GM12874 (cell line): ENCODE measurements around the gene PLEKHG2.

Experiments
- TF ChIP-seq, protein P1 (sequence below): IDR thresholded peaks from 2 replicates; pipeline ENCODE4 v1.5.1; 2011; ENCODE audit warnings: low read depth, mild to moderate bottlenecking, control low read depth, low read length, moderate library complexity; ENCODE audit not compliant: insufficient read depth

The PLEKHG2 gene

DNA sequence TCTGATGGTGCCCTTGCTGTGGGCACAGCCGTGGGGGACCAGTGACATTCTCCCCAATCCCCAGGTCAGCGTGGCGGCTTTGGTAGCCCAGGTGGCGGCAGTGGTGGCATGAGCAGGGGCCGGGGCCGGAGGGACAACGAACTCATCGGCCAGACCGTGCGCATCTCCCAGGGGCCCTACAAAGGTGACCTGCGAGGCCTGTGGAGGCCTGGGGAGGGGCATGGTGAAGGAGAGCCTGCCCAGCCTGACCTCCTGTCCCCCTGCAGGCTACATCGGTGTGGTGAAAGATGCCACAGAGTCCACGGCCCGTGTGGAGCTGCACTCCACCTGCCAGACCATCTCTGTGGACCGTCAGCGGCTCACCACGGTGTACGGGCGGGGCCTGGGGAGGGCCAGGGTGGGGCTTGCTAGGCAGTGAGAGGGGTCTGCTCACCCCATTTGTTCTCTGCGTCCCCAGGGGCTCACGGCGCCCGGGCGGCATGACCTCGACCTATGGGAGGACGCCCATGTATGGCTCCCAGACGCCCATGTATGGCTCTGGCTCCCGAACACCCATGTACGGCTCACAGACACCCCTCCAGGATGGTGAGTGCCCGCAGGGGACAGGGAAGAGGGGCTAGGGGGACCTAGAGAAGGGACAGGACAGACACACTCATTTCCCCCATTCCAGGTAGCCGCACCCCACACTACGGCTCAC lies 60.4 kb downstream of the PLEKHG2 start:
- TF ChIP-seq, protein P1, sequence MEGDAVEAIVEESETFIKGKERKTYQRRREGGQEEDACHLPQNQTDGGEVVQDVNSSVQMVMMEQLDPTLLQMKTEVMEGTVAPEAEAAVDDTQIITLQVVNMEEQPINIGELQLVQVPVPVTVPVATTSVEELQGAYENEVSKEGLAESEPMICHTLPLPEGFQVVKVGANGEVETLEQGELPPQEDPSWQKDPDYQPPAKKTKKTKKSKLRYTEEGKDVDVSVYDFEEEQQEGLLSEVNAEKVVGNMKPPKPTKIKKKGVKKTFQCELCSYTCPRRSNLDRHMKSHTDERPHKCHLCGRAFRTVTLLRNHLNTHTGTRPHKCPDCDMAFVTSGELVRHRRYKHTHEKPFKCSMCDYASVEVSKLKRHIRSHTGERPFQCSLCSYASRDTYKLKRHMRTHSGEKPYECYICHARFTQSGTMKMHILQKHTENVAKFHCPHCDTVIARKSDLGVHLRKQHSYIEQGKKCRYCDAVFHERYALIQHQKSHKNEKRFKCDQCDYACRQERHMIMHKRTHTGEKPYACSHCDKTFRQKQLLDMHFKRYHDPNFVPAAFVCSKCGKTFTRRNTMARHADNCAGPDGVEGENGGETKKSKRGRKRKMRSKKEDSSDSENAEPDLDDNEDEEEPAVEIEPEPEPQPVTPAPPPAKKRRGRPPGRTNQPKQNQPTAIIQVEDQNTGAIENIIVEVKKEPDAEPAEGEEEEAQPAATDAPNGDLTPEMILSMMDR: no peak

DNA sequence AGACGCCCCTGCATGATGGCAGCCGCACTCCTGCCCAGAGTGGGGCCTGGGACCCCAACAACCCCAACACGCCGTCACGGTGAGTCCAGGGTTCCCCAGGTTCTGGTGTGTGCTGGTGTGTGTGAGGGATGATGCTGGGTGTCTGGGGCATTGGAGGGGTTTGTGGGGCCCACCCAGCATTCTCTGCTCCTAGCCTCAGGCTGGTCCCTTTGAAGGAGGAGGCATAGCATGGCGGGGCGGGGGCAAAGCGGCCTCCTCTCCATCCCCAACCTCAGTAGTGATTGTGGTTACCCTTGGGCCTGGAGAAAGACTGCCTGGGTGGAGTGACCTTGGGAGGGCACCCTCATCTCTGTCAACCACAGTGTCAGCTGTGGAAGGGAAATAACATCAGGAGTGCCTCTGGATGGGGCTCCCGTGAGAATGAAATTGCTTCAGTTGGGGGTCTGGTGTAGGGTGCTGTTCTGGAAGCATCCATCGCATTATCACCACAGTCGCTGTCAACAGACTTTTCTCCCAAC lies 61.0 kb downstream of the PLEKHG2 start:
- TF ChIP-seq, protein P1: no peak

DNA sequence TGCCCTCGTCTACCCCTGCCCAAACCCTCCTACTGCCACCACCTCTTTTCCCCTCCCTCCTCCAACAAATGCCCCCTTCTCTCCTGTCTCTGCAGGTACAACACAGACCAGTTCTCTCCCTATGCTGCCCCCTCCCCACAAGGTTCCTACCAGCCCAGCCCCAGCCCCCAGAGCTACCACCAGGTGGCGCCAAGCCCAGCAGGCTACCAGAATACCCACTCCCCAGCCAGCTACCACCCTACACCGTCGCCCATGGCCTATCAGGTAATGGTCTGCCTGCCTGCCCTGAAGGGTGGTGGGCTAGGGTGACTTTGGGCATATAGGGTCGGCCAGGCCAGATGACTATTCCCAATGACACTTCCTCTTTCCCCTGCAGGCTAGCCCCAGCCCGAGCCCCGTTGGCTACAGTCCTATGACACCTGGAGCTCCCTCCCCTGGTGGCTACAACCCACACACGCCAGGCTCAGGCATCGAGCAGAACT lies 61.7 kb downstream of the PLEKHG2 start:
- TF ChIP-seq, protein P1: peak; percentile 92

DNA sequence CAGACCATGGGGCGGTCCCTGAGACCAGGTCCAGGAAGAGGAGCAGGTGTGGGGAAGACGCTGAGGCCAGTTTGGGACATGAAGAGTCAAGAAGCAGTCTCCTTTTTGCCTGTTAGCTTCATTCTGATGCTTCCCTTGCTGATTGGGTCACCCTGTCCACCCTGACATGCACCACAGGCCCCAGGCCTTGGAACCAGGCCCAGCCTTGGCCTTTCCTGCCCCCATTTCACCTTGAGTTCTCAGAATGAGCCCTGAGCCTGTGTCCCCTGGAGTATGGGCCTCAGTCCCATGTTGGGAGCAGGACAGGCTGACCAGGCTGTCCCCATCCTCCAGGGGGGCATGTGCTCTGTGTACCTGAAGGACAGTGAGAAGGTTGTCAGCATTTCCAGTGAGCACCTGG lies 63.3 kb downstream of the PLEKHG2 start:
- TF ChIP-seq, protein P1: no peak
